ENCODE data around the gene MIB2.

GRCh38 chr1:1628754-1629429 lies 13.6 kb downstream of the MIB2 start:
- no peak for TF ChIP-seq CTCF (IDR thresholded peaks at IDR 0.05)
- no peak for TF ChIP-seq POLR2A (IDR thresholded peaks at IDR 0.05)

Data from lower leg skin (tissue), 3 donors.